ENCODE measurements around the gene HUS1B.
"Not testable (repeated sequence)": the region's sequence is repeated elsewhere in the genome, so short reads cannot be mapped to it uniquely, and the experiment has no call there.

HUS1B gene

GRCh38 chr6:678520-678919, 21.6 kb upstream of the HUS1B start:
- no peak for DNase-seq

- DNase-seq: no peak
Observed at GRCh38 chr6:677919-678318, 21.0 kb upstream of the HUS1B start.

- no peak for DNase-seq
Observed at GRCh38 chr6:674956-675355, 18.1 kb upstream of the HUS1B start.

GRCh38 chr6:674406-674805, 17.5 kb upstream of the HUS1B start:
- DNase-seq: no peak

GRCh38 chr6:667253-667927, 10.5 kb upstream of the HUS1B start:
- no peak for DNase-seq

GRCh38 chr6:665403-666267, 8.7 kb upstream of the HUS1B start:
- no peak for DNase-seq

GRCh38 chr6:663788-664187, 6.9 kb upstream of the HUS1B start:
- DNase-seq: not testable (repeated sequence)

GRCh38 chr6:659716-660581, 3.0 kb upstream of the HUS1B start:
- DNase-seq: no peak

- DNase-seq: no peak
Observed at GRCh38 chr6:658244-658643, 1.3 kb upstream of the HUS1B start.

- DNase-seq: no peak
Observed at GRCh38 chr6:657743-658142, 843 bp upstream of the HUS1B start.

- DNase-seq: no peak
Observed at GRCh38 chr6:654136-654535, 2.8 kb downstream of the HUS1B start.

- no peak for DNase-seq
Observed at GRCh38 chr6:652865-653264, 4.0 kb downstream of the HUS1B start.

GRCh38 chr6:650098-650497, 6.8 kb downstream of the HUS1B start:
- DNase-seq: no peak

GRCh38 chr6:642805-643204, 14.1 kb downstream of the HUS1B start:
- DNase-seq: no peak

- no peak for DNase-seq
Observed at GRCh38 chr6:641225-641985, 15.5 kb downstream of the HUS1B start.

- DNase-seq: no peak
Observed at GRCh38 chr6:636488-636887, 20.4 kb downstream of the HUS1B start.

GRCh38 chr6:635233-635632, 21.7 kb downstream of the HUS1B start:
- DNase-seq: no peak

GRCh38 chr6:633611-634010, 23.3 kb downstream of the HUS1B start:
- no peak for DNase-seq

- no peak for DNase-seq
Observed at GRCh38 chr6:628766-629165, 28.1 kb downstream of the HUS1B start.

- no peak for DNase-seq
Observed at GRCh38 chr6:626236-626635, 30.7 kb downstream of the HUS1B start.

- DNase-seq: no peak
Observed at GRCh38 chr6:624979-625378, 31.9 kb downstream of the HUS1B start.

- no peak for DNase-seq
Observed at GRCh38 chr6:622462-622861, 34.4 kb downstream of the HUS1B start.

GRCh38 chr6:621931-622330, 35.0 kb downstream of the HUS1B start:
- DNase-seq: no peak

All from NCI-H1930 (cell line).